SK-N-SH (cell line): ENCODE data around the gene ZDHHC14. TPM values are rescaled to one million over a fixed set of nuclear protein-coding genes. Genes with fewer than 3 reads are reported as not detected.
"Not testable (repeated sequence)": the region's sequence is repeated elsewhere in the genome, so short reads cannot be mapped to it uniquely, and the experiment has no call there.

ENCODE experiments used
- CTCF ChIA-PET: fragments of 300-600, 350-600 bp; formaldehyde crosslinking; extraction: SDS; loops from one replicate; lab custom pipeline; 2021; lab: Yijun Ruan, JAX
- POLR2A ChIA-PET: fragments of 350-600 bp; sonication (Branson Sonifier 250); formaldehyde crosslinking; extraction: SDS; loops from one replicate; lab custom pipeline; 2020; ENCODE audit warnings: antibody characterized with exemption, inconsistent platforms; lab: Yijun Ruan, JAX
- DNase-seq: peaks from one replicate; pipeline ENCODE4 v3.0.0; 2012
- H2AFZ ChIP-seq: fragments of 200-600 bp; sonication (generic); 2 replicates; pipeline ENCODE4 v1.8.1; 2016; ENCODE audit warnings: antibody characterized with exemption, mild to moderate bottlenecking, low read depth
- H3F3A ChIP-seq: fragments of 200-600 bp; sonication (generic); replicated peaks from 2 replicates; pipeline ENCODE3; 2016; ENCODE audit warnings: antibody characterized with exemption, mild to moderate bottlenecking; ENCODE audit not compliant: insufficient read depth
- H3K27ac ChIP-seq, 2 experiments: fragments of 200-500 bp in 1 of 2; fragments of 200-600 bp in 1 of 2; sonication (Bioruptor generic) in 1 of 2; sonication (generic), shearing (Covaris generic) in 1 of 2; 2 replicates each; pipeline versions ENCODE4 v1.5.1 to v1.6.1; 2014 to 2016; ENCODE audit warnings: low read depth in 2 of 2, inconsistent platforms in 1 of 2, low read length in 1 of 2, mild to moderate bottlenecking in 1 of 2, mixed read lengths in 1 of 2
- H3K27me3 ChIP-seq: fragments of 200-600 bp; sonication (generic), shearing (Covaris generic); 2 replicates; pipeline ENCODE4 v1.6.1; 2016; ENCODE audit warnings: mixed run types; ENCODE audit not compliant: insufficient read depth
- H3K36me3 ChIP-seq, 2 experiments: fragments of 200-500 bp in 1 of 2; fragments of 200-600 bp in 1 of 2; sonication (Bioruptor generic) in 1 of 2; sonication (generic) in 1 of 2; replicated peaks in 1 of 2; 2 replicates each; pipeline versions ENCODE3 to v1.5.1; 2014 to 2016; ENCODE audit warnings: low read length in 1 of 2, mild to moderate bottlenecking in 1 of 2; ENCODE audit not compliant: insufficient read depth in 2 of 2, control insufficient read depth in 1 of 2
- H3K4me1 ChIP-seq, 2 experiments: fragments of 200-500 bp in 1 of 2; fragments of 200-600 bp in 1 of 2; sonication (Bioruptor generic) in 1 of 2; sonication (generic), shearing (Covaris generic) in 1 of 2; 2 replicates each; pipeline versions ENCODE4 v1.5.1 to v1.6.1; 2014 to 2016; ENCODE audit warnings: low read depth in 1 of 2, low read length in 1 of 2, mixed run types in 1 of 2; ENCODE audit not compliant: insufficient read depth in 2 of 2, control insufficient read depth in 1 of 2
- H3K4me2 ChIP-seq: fragments of 200-600 bp; sonication (generic), shearing (Covaris generic); 2 replicates; pipeline ENCODE4 v1.6.1; 2017; ENCODE audit warnings: mixed run types
- H3K4me3 ChIP-seq, 2 experiments: fragments of 200-500 bp in 1 of 2; fragments of 200-600 bp in 1 of 2; sonication (Bioruptor generic) in 1 of 2; sonication (generic), shearing (Covaris generic) in 1 of 2; 2 replicates each; pipeline versions ENCODE4 v1.5.1 to v1.8.1; 2014 to 2016; ENCODE audit warnings: low read depth in 2 of 2, inconsistent platforms in 1 of 2, low read length in 1 of 2, mild to moderate bottlenecking in 1 of 2, mixed read lengths in 1 of 2, moderate library complexity in 1 of 2
- H3K79me2 ChIP-seq: fragments of 200-600 bp; sonication (generic); 2 replicates; pipeline ENCODE4 v1.8.1; 2017; ENCODE audit warnings: mild to moderate bottlenecking; ENCODE audit not compliant: insufficient read depth
- H3K9ac ChIP-seq: fragments of 200-600 bp; sonication (generic); 2 replicates; pipeline ENCODE4 v1.6.1; 2017; ENCODE audit warnings: mixed run types
- H3K9me2 ChIP-seq: fragments of 200-600 bp; sonication (generic); 2 replicates; pipeline ENCODE4 v1.6.1; 2017; ENCODE audit warnings: mixed run types
- H3K9me3 ChIP-seq: fragments of 200-600 bp; sonication (generic); 2 replicates; pipeline ENCODE4 v1.6.1; 2017; ENCODE audit warnings: mixed run types, mild to moderate bottlenecking, moderate library complexity
- H4K20me1 ChIP-seq: fragments of 200-600 bp; sonication (generic); 2 replicates; pipeline ENCODE4 v1.6.1; 2017; ENCODE audit warnings: mild to moderate bottlenecking, mixed run types; ENCODE audit not compliant: insufficient read depth
- CHD2 ChIP-seq: fragments of 150-350 bp; IDR thresholded peaks from 2 replicates; pipeline ENCODE4 v1.6.1; 2018; ENCODE audit warnings: low read length; ENCODE audit not compliant: partially characterized antibody
- CTCF ChIP-seq: fragments of 200-600 bp; sonication (generic); IDR thresholded peaks from 2 replicates; pipeline ENCODE4 v1.6.1; 2017; ENCODE audit warnings: antibody characterized with exemption, mild to moderate bottlenecking, moderate library complexity
- EZH2phosphoT487 ChIP-seq: fragments of 200-600 bp; sonication (generic); IDR thresholded peaks from 2 replicates; pipeline ENCODE4 v1.6.1; 2017; ENCODE audit warnings: low read depth, mixed run types, mild to moderate bottlenecking, antibody characterized with exemption, moderate library complexity, borderline replicate concordance
- MEF2A ChIP-seq: IDR thresholded peaks from 2 replicates; pipeline ENCODE4 v1.4.0; 2012; ENCODE audit warnings: low read depth, borderline replicate concordance
- MXI1 ChIP-seq: IDR thresholded peaks from 2 replicates; pipeline ENCODE4 v1.6.1; 2012; ENCODE audit warnings: mild to moderate bottlenecking, low read depth, low read length, improper control_type of control experiment
- NFIC ChIP-seq: IDR thresholded peaks from 2 replicates; pipeline ENCODE4 v1.4.0; 2012; ENCODE audit warnings: borderline replicate concordance
- RAD21 ChIP-seq: IDR thresholded peaks from 2 replicates; pipeline ENCODE4 v1.6.1; 2012; ENCODE audit warnings: mild to moderate bottlenecking, low read length
- RFX5 ChIP-seq: IDR thresholded peaks from 2 replicates; pipeline ENCODE4 v1.6.1; 2012; ENCODE audit warnings: mild to moderate bottlenecking, improper control_type of control experiment, low read length
- TAF1 ChIP-seq: IDR thresholded peaks from 2 replicates; pipeline ENCODE4 v1.6.1; 2012; ENCODE audit warnings: low read depth, mild to moderate bottlenecking, low read length, moderate library complexity, borderline replicate concordance
- TEAD4 ChIP-seq: IDR thresholded peaks from 2 replicates; pipeline ENCODE4 v1.4.0; 2012; ENCODE audit warnings: mild to moderate bottlenecking, borderline replicate concordance; ENCODE audit not compliant: insufficient read depth
- WGBS: methylation state at CpG from one replicate; pipeline ENCODE4 v1.1.6; 2017; ENCODE audit warnings: low lambda C conversion rate; 5-methylcytosine and 5-hydroxymethylcytosine counted together
- polyA plus RNA-seq, 3 experiments: library from polyadenylated mRNA; depleted of rRNA; stranded (reverse); fragments of >200 nt; gene quantifications; 2 replicates each; pipeline ENCODE4 v1.2.3, GENCODE V29; 2012
- TF ChIP-seq, protein P1 (sequence below): IDR thresholded peaks from 2 replicates; pipeline ENCODE4 v1.6.1; 2012; ENCODE audit warnings: mild to moderate bottlenecking, low read depth, low read length, moderate library complexity
- TF ChIP-seq, protein P2 (sequence below): IDR thresholded peaks from 2 replicates; pipeline ENCODE4 v1.4.0; 2012; ENCODE audit warnings: low read depth

Gene ZDHHC14
- polyA plus RNA-seq, 1 of the 3 experiments (the other 2 are of a cell fraction) = 5.4 TPM

GRCh38 chr6:157461000-157461915 lies 80.3 kb downstream of the ZDHHC14 start (continued):
- TF ChIP-seq, protein P1, sequence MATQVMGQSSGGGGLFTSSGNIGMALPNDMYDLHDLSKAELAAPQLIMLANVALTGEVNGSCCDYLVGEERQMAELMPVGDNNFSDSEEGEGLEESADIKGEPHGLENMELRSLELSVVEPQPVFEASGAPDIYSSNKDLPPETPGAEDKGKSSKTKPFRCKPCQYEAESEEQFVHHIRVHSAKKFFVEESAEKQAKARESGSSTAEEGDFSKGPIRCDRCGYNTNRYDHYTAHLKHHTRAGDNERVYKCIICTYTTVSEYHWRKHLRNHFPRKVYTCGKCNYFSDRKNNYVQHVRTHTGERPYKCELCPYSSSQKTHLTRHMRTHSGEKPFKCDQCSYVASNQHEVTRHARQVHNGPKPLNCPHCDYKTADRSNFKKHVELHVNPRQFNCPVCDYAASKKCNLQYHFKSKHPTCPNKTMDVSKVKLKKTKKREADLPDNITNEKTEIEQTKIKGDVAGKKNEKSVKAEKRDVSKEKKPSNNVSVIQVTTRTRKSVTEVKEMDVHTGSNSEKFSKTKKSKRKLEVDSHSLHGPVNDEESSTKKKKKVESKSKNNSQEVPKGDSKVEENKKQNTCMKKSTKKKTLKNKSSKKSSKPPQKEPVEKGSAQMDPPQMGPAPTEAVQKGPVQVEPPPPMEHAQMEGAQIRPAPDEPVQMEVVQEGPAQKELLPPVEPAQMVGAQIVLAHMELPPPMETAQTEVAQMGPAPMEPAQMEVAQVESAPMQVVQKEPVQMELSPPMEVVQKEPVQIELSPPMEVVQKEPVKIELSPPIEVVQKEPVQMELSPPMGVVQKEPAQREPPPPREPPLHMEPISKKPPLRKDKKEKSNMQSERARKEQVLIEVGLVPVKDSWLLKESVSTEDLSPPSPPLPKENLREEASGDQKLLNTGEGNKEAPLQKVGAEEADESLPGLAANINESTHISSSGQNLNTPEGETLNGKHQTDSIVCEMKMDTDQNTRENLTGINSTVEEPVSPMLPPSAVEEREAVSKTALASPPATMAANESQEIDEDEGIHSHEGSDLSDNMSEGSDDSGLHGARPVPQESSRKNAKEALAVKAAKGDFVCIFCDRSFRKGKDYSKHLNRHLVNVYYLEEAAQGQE = no peak
- no peak for TF ChIP-seq NFIC

- 95% methylated on average over 6 of the region's 6 CpGs for WGBS
- Histone ChIP-seq H2AFZ (no peak overlapping the region), H3K9me2 (no peaks in the 10 kb centered on the region), H3K4me1 (peaks cover 3% of the 10 kb centered on the region in 2 experiments; a peak in 1 of 4 replicates), H3K36me3 (no peaks in the 10 kb centered on the region), H3K4me2 (no peak overlapping the region), H3K4me3 (no peak overlapping the region), H3K9me3 (no peaks in the 10 kb centered on the region), H3K9ac (no peak overlapping the region), H4K20me1 (no peaks in the 10 kb centered on the region), H3F3A (peaks cover 8% of the 10 kb centered on the region), H3K27ac (no peak overlapping the region), H3K27me3 (no peaks in the 10 kb centered on the region), H3K79me2 (no peaks in the 10 kb centered on the region)
- TF ChIP-seq MXI1 (no peak), EZH2phosphoT487 (no peak), CHD2 (no peak), NFIC (no peak), MEF2A (no peak), RAD21 (no peak), RFX5 (no peak), TEAD4 (no peak), TAF1 (no peak), CTCF (no peak)
- TF ChIP-seq, protein P2, sequence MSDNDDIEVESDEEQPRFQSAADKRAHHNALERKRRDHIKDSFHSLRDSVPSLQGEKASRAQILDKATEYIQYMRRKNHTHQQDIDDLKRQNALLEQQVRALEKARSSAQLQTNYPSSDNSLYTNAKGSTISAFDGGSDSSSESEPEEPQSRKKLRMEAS = no peak
- ChIA-PET CTCF (interaction anchor here (0.6 to 1.4 kb wide), 2 partner anchors 25 to 96 kb away, joined by 3 read pairs; no protein-coding TSS in a partner anchor), POLR2A (no interaction called here)
- no peak for DNase-seq
Measured at GRCh38 chr6:157462956-157463742, 82.2 kb downstream of the ZDHHC14 start.

DNA sequence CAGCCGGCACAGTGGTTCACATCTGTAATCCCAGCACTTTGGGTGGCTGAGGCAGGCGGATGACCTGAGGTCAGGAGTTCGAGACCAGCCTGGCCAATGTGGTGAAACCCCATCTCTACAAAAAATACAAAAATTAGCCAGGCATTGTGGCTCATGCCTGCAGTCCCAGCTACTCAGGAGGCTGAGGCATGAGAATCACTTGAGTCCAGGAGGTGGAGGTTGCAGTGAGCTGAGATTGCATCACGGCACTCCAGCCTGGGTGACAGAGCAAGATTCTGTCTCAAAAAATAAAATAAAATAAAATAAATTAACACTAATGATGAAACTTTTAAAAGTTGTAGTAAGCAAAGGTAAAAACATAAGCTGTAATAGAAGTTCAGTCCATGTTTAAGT lies 82.7 kb downstream of the ZDHHC14 start:
- H3K9ac ChIP-seq, H3K79me2 ChIP-seq, H3F3A ChIP-seq, H3K27me3 ChIP-seq, POLR2A ChIA-PET, H3K27ac ChIP-seq, H4K20me1 ChIP-seq, DNase-seq, CTCF ChIA-PET, H2AFZ ChIP-seq, H3K4me3 ChIP-seq, H3K9me2 ChIP-seq, H3K4me2 ChIP-seq, H3K9me3 ChIP-seq, H3K4me1 ChIP-seq, H3K36me3 ChIP-seq: not testable (repeated sequence)
- 100% methylated on average over 4 of the region's 4 CpGs for WGBS
